ENCODE data around the gene PALMD.

Gene PALMD

GRCh38 chr1:99662539-99663080 is 16.7 kb downstream of the PALMD start:
- FAIRE-seq: no peak

- FAIRE-seq: no peak
Observed at GRCh38 chr1:99663501-99663900, 17.6 kb downstream of the PALMD start.

GRCh38 chr1:99665212-99665611 is 19.3 kb downstream of the PALMD start:
- no peak for FAIRE-seq

GRCh38 chr1:99669376-99669775 is 23.5 kb downstream of the PALMD start:
- no peak for FAIRE-seq

GRCh38 chr1:99669821-99670220 is 23.9 kb downstream of the PALMD start:
- FAIRE-seq: no peak

- FAIRE-seq: no peak
Observed at GRCh38 chr1:99670583-99670982, 24.7 kb downstream of the PALMD start.

- no peak for FAIRE-seq
Observed at GRCh38 chr1:99672038-99672437, 26.1 kb downstream of the PALMD start.

- FAIRE-seq: no peak
Observed at GRCh38 chr1:99672530-99673213, 26.8 kb downstream of the PALMD start.

GRCh38 chr1:99673315-99673714 is 27.4 kb downstream of the PALMD start:
- FAIRE-seq: no peak

- FAIRE-seq: no peak
Observed at GRCh38 chr1:99674115-99675064, 28.5 kb downstream of the PALMD start.

- no peak for FAIRE-seq
Observed at GRCh38 chr1:99675292-99675691, 29.4 kb downstream of the PALMD start.

GRCh38 chr1:99675994-99676393 is 30.1 kb downstream of the PALMD start:
- FAIRE-seq: no peak

- FAIRE-seq: no peak
Observed at GRCh38 chr1:99676876-99677275, 31.0 kb downstream of the PALMD start.

- no peak for FAIRE-seq
Observed at GRCh38 chr1:99677416-99677815, 31.5 kb downstream of the PALMD start.

- FAIRE-seq: no peak
Observed at GRCh38 chr1:99680270-99680669, 34.4 kb downstream of the PALMD start.

GRCh38 chr1:99681583-99681982 is 35.7 kb downstream of the PALMD start:
- no peak for FAIRE-seq

GRCh38 chr1:99682291-99682751 is 36.4 kb downstream of the PALMD start:
- FAIRE-seq: no peak

- peak; percentile 87 for FAIRE-seq
Observed at GRCh38 chr1:99685516-99686180, 39.7 kb downstream of the PALMD start.

GRCh38 chr1:99691175-99691574 is 45.3 kb downstream of the PALMD start:
- FAIRE-seq: no peak

GRCh38 chr1:99696616-99697015 is 50.7 kb downstream of the PALMD start:
- no peak for FAIRE-seq

GRCh38 chr1:99697580-99697979 is 51.7 kb downstream of the PALMD start:
- no peak for FAIRE-seq

- FAIRE-seq: no peak
Observed at GRCh38 chr1:99700020-99700419, 54.1 kb downstream of the PALMD start.

- no peak for FAIRE-seq
Observed at GRCh38 chr1:99702221-99702620, 56.3 kb downstream of the PALMD start.
